ENCODE data around the gene FMN1. TPM values are rescaled to one million over a fixed set of nuclear protein-coding genes. Genes with fewer than 3 reads are reported as not detected.

Gene FMN1
- total RNA-seq, 1 experiment from 2014 or later, result 4.5 TPM

- DNase-seq (ENCODE audit: low spot score) (no peak), ATAC-seq (no peak)
- no peaks in the 10 kb centered on the region for H3K27me3 Mint-ChIP-seq (ENCODE audit: low read depth)
- peaks cover 4% of the 10 kb centered on the region; the same call in 1 of the 2 replicates for H3K9me3 Mint-ChIP-seq
- H3K4me3 Mint-ChIP-seq, result no peak overlapping the region
- no peaks in the 10 kb centered on the region for H3K4me1 Mint-ChIP-seq
- CTCF ChIA-PET, result no interaction called here
- POLR2A ChIA-PET, result no interaction called here
- H3K27ac Mint-ChIP-seq, result no peak overlapping the region
- TF ChIP-seq ZNF532 (CRISPR knock-in tag; IDR thresholded peaks at IDR 0.05; ENCODE audit: borderline replicate concordance) (no peak), NFYB (CRISPR knock-in tag; conservative IDR thresholded peaks at IDR 0.05; ENCODE audit: low read depth) (no peak), ATF6 (CRISPR knock-in tag; IDR thresholded peaks at IDR 0.05) (no peak), ARID4B (CRISPR knock-in tag; IDR thresholded peaks at IDR 0.05; ENCODE audit: borderline replicate concordance) (no peak), JUN (CRISPR knock-in tag; IDR thresholded peaks at IDR 0.05) (no peak)
- no peaks in the 10 kb centered on the region for H3K36me3 Mint-ChIP-seq
Observed at GRCh38 chr15:33218071-33218491, 23.6 kb upstream of the FMN1 start.

- ATAC-seq, result peak; percentile 65
- Mint-ChIP-seq H3K9me3 (peaks cover 4% of the 10 kb centered on the region; the same call in 1 of the 2 replicates), H3K36me3 (no peaks in the 10 kb centered on the region), H3K4me1 (no peaks in the 10 kb centered on the region; the same call in 1 of the 2 replicates), H3K27ac (no peak overlapping the region), H3K27me3 (ENCODE audit: low read depth) (no peaks in the 10 kb centered on the region), H3K4me3 (no peak overlapping the region)
- POLR2A ChIA-PET, result interaction anchor here (0.6 kb wide), 1 partner anchor 715 kb away, joined by 6 read pairs; no protein-coding TSS in a partner anchor
- CTCF ChIA-PET, result interaction anchor here (0.6 to 2.9 kb wide), 16 partner anchors 9 to 484 kb away, joined by 3 to 25 read pairs (median 4); partner anchors contain the start of gene FMN1
- TF ChIP-seq CREM (CRISPR knock-in tag; IDR thresholded peaks at IDR 0.05) (no peak), CTCF (IDR thresholded peaks at IDR 0.05) (0 out of 2 replicates have a peak, but pooled peaks have one; percentile 22), ATF2 (CRISPR knock-in tag; IDR thresholded peaks at IDR 0.05; ENCODE audit: borderline replicate concordance, low read depth) (no peak), ZBTB43 (CRISPR knock-in tag; IDR thresholded peaks at IDR 0.05) (no peak), ZNF416 (CRISPR knock-in tag; IDR thresholded peaks at IDR 0.05) (no peak)
- no peak for DNase-seq (ENCODE audit: low spot score)
Observed at GRCh38 chr15:33215941-33216872, 21.7 kb upstream of the FMN1 start.
